Ammon's horn (tissue), 1 donor: ENCODE results near the gene ICAM1.
"Not testable (repeated sequence)": the region's sequence is repeated elsewhere in the genome, so short reads cannot be mapped to it uniquely, and the experiment has no call there.

Source experiments
- DNase-seq: peaks from one replicate; pipeline ENCODE4 v3.0.0-alpha.2; 2016; ENCODE audit warnings: low spot score

Gene ICAM1

DNA sequence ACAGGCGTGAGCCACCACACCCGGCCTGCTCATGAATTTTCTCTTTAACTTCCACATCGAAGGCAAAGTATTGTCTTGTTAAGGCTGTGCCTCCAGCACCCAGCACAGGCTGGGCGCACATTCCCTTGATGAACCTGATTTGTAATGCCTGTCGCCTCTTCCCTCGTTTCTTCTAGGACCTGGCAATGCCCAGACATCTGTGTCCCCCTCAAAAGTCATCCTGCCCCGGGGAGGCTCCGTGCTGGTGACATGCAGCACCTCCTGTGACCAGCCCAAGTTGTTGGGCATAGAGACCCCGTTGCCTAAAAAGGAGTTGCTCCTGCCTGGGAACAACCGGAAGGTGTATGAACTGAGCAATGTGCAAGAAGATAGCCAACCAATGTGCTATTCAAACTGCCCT, 3.7 kb downstream of the ICAM1 start:
- DNase-seq = no peak

DNA sequence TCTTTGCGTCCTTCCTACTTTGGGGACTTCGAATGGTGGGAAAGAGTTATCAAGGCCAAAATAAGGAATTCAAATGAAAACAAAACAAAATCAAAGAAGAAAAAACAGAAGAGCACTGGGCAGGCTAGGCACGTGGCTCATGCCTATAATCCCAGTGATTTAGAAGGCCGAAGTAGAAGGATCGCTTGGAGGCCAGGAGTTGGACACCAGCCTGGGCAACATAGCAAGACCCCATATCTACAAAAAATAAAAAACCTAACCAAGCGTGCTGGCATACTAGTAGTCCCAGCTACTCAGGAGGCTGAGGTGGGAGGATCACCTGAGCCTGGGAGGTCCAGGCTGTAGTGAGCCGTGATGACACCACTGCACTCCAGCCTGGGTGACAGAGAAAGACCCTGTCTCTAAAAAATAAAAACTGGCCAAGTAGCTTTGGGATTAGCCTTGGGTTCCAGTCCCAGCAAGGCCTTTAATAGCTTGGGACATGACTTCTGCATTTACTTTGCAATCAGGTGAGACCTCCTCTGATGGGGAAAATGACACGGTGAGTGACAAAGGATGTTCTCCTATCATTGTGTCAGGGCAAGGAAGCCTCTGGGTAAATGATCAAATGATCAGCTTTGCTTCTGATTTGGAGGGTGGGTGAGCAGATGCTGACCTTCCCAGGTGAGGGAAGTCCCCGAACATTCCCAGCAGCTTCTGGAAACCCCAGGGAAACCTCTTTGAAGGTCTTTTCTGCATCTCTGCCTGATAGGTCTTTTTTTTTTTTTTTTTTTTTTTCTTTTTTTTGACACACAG, 7.1 kb downstream of the ICAM1 start:
- no peak for DNase-seq

DNA sequence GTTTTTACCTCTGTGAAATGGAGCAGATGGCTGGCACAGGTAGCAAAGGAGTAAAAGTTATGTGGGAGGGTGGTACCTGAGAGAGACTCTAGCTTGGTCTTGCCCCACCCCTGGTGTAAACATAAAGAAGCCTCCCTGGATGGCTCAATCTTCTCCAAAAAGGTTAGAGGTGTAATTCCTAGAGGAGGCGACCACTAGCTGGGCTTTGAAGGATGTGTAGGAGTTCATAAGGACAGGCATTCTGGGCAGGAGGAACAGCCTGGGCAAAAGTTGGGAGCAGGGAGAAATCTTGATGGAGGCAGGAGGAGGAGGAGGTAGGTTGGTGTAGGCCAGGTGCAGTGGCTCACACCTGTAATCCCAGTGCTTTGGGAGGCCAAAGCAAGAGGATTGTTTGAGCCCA, 8.0 kb downstream of the ICAM1 start:
- no peak for DNase-seq

DNA sequence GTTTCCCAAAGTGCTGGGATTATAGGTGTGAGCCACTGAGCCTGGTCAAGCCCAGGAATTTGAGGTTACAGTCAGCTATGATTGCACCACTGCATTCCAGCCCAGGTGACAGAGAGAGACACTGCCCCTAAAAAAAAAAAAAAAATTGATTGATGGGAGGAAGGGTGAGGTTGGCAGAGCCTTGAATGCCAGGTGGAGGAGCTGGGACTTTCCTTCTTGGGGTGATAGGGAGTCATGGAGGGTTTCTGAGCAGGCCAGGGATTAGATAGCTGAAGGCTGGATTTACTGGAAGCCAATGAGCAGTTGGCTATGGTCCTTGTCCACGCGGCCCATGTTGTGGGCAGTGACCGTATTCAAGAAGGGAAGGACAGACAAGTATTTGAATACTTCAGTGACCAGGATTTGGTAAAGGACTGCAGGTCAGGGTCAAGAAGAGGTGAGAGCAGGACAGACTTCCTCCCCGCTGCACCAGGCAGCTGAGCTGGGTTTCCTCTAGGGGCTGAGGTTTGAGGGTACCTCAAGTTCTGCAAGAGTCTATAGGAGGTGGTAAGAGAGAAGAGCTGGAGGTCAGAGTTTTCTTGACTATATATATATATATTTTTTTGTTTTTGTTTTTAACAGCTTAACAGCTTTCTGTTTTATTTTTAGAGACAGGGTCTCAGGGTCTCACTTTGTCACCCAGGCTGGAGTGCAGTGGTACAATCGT, 9.0 kb downstream of the ICAM1 start:
- no peak for DNase-seq

DNA sequence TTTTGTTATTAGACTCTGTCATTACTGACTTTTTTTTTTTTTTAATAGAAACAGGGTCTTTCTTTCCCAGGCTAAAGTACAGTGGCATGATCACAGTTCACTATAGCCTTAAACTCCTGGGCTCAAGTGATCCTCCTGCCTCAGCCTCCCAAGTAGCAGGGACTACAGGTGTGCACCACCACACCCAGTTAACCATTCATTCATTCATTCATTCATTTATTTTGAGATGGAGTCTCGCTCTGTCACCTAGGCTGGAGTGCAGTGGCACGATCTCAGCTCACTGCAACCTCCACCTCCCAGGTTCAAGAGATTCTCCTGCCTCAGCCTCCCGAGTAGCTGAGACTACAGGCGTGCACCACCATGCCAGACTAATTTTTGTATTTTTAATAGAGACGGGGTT, 11.1 kb downstream of the ICAM1 start:
- DNase-seq = not testable (repeated sequence)

DNA sequence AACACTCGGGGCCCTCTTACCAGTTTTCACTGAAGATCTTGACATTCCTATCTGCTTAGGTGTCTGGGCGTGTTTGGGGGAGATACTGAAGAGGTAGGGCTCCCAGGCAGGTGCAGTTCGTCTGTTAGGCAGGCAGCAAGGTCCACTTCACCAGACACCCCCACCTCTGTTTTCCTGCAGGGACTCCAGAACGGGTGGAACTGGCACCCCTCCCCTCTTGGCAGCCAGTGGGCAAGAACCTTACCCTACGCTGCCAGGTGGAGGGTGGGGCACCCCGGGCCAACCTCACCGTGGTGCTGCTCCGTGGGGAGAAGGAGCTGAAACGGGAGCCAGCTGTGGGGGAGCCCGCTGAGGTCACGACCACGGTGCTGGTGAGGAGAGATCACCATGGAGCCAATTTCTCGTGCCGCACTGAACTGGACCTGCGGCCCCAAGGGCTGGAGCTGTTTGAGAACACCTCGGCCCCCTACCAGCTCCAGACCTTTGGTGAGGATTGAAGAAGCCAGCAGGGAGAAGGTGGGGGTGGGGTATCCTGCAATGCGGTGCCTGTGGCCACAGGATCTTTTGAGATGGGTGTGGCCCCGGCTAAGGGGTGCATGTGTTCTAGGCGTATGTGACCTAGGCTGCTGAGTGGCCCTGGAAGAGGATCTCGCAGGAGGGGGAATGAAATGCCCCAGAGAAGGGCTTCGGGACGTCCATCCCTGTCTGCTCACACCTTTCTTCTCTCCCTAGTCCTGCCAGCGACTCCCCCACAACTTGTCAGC, 12.6 kb downstream of the ICAM1 start:
- no peak for DNase-seq

DNA sequence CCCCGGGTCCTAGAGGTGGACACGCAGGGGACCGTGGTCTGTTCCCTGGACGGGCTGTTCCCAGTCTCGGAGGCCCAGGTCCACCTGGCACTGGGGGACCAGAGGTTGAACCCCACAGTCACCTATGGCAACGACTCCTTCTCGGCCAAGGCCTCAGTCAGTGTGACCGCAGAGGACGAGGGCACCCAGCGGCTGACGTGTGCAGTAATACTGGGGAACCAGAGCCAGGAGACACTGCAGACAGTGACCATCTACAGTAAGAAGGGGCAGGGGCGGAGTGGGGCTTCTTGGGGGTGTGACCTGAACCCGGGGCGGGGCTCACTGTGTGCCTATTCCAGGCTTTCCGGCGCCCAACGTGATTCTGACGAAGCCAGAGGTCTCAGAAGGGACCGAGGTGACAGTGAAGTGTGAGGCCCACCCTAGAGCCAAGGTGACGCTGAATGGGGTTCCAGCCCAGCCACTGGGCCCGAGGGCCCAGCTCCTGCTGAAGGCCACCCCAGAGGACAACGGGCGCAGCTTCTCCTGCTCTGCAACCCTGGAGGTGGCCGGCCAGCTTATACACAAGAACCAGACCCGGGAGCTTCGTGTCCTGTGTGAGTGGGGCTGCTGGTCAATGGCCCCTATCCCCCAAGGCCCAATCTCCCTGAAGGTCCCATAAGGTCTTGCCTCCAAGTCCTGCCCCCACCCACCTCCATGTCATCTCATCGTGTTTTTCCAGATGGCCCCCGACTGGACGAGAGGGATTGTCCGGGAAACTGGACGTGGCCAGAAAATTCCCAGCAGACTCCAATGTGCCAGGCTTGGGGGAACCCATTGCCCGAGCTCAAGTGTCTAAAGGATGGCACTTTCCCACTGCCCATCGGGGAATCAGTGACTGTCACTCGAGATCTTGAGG, 13.4 kb downstream of the ICAM1 start:
- DNase-seq = no peak

DNA sequence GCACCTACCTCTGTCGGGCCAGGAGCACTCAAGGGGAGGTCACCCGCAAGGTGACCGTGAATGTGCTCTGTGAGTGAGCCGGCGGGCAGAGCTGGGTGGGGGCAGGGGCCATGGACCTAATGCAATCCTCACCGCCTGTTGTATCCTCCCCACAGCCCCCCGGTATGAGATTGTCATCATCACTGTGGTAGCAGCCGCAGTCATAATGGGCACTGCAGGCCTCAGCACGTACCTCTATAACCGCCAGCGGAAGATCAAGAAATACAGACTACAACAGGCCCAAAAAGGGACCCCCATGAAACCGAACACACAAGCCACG, 14.0 kb downstream of the ICAM1 start:
- no peak for DNase-seq

DNA sequence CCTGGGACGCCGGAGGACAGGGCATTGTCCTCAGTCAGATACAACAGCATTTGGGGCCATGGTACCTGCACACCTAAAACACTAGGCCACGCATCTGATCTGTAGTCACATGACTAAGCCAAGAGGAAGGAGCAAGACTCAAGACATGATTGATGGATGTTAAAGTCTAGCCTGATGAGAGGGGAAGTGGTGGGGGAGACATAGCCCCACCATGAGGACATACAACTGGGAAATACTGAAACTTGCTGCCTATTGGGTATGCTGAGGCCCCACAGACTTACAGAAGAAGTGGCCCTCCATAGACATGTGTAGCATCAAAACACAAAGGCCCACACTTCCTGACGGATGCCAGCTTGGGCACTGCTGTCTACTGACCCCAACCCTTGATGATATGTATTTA, 14.5 kb downstream of the ICAM1 start:
- no peak for DNase-seq

DNA sequence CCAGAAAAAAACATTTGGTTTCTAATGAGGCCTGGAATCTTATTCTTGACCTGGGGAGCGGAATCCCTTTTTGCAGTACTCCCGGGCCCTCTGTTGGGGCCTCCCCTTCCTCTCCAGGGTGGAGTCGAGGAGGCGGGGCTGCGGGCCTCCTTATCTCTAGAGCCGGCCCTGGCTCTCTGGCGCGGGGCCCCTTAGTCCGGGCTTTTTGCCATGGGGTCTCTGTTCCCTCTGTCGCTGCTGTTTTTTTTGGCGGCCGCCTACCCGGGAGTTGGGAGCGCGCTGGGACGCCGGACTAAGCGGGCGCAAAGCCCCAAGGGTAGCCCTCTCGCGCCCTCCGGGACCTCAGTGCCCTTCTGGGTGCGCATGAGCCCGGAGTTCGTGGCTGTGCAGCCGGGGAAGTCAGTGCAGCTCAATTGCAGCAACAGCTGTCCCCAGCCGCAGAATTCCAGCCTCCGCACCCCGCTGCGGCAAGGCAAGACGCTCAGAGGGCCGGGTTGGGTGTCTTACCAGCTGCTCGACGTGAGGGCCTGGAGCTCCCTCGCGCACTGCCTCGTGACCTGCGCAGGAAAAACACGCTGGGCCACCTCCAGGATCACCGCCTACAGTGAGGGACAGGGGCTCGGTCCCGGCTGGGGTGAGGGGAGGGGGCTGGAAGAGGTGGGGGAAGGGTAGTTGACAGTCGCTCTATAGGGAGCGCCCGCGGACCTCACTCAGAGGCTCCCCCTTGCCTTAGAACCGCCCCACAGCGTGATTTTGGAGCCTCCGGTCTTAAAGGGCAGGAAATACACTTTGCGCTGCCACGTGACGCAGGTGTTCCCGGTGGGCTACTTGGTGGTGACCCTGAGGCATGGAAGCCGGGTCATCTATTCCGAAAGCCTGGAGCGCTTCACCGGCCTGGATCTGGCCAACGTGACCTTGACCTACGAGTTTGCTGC, 16.1 kb downstream of the ICAM1 start, which contains the start of gene ICAM4:
Gene ICAM4, plus strand, starts transcription at position 153 of the 935 bp plus-strand sequence. Its CDS starts 58 bp downstream, at position 211.
- DNase-seq = no peak

DNA sequence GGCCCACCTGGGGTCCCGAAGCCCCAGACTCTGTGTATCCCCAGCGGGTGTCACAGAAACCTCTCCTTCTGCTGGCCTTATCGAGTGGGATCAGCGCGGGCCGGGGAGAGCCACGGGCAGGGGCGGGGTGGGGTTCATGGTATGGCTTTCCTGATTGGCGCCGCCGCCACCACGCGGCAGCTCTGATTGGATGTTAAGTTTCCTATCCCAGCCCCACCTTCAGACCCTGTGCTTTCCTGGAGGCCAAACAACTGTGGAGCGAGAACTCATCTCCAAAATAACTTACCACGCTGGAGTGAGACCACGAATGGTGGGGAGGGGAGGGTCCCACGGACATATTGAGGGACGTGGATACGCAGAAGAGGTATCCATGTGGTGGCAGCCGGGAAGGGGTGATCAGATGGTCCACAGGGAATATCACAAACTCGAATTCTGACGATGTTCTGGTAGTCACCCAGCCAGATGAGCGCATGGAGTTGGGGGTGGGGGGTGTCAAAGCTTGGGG, 17.8 kb downstream of the ICAM1 start:
- DNase-seq = peak; percentile 51

DNA sequence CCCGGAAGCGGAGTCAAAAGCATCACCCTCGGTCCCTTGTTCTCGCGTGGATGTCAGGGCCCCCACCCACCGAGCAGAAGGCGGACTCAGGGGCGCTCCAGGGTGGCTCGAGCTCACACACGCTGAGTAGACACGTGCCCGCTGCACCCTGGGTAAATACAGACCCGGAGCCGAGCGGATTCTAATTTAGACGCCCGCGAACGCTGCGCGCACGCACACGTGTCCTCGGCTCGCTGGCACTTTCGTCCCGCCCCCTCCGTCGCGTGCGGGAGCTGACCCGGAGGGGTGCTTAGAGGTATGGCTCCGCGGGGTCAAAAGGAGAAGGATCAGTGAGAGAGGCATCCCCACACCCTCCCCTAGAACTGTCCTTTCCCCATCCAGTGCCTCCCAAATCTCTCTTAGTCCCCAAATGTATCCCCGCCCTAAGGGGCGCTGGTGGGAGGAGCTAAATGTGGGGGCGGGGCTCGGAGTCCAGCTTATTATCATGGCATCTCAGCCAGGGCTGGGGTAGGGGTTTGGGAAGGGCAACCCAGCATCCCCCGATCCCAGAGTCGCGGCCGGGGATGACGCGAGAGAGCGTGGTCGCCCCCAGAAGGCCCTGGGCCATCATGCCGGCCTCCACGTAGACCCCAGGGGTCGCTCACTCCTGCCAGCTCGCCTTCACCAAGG, 18.4 kb downstream of the ICAM1 start:
- peak; percentile 38 for DNase-seq

DNA sequence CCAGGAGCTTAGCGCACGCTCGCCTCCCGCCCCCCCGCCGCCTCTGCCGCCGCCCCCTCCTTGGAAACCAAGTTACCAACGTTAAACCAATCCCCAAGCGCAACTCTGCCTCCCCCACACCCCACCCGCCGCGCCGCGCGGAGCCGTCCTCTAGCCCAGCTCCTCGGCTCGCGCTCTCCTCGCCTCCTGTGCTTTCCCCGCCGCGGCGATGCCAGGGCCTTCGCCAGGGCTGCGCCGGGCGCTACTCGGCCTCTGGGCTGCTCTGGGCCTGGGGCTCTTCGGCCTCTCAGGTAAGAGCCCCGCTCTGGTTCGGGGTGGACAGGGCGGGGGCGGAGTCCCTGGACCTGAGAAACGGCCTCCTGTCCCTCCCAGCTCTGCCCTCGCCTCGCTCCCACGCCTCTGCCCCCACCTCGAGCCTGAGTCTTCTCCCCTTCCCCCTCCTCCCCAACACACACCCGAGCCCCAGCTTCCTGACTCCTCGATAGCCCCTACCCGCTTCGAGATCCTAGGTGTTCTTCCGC, 19.0 kb downstream of the ICAM1 start, which contains the start of gene ICAM5:
Gene ICAM5, plus strand, starts transcription at position 117 of the 521 bp plus-strand sequence. Its CDS starts 92 bp downstream, at position 209.
- DNase-seq = peak; percentile 58

DNA sequence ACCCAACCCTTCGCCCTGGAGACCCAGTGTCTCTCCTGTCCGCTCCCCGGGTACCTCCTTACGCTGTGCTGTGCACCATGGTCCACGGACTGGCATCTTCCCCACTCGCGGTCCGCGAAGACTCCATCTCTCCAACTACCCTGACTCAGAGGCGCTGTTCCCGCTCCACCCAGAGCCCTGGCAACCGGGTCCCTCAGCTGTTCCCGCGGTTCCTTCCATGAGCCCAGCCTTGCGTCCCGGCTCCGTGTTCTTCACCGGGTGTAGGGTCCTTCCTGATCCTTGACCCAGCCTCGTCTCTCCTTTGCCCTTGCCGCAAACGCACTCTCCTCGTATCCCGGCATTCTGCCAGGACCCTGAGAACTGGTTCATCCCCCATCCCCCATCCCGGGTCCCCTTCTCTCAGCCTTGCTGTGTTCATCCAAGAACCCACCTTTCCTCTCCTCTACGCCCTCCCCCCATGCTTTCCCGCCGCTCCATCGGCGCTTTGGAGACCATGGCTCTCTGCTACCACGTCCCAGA, 19.5 kb downstream of the ICAM1 start:
- DNase-seq = no peak

DNA sequence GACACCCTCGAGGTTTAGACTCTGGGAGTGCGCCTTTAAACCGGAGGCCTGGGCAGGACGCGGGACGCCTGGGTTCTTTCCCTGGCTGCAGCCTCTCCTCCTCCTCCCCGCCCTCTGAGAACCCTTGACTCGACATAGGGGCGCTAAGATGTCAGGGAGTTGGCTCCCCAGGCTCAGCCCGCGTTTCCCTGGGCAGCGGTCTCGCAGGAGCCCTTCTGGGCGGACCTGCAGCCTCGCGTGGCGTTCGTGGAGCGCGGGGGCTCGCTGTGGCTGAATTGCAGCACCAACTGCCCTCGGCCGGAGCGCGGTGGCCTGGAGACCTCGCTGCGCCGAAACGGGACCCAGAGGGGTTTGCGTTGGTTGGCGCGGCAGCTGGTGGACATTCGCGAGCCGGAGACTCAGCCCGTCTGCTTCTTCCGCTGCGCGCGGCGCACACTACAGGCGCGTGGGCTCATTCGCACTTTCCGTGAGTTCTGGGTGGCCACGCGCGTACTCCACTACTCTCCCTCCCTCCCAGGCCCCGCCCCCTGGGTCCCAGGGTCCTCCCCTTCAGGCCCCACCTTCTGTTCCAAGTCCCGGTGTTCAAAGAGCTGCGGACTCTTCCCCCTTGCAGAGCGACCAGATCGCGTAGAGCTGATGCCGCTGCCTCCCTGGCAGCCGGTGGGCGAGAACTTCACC, 20.1 kb downstream of the ICAM1 start:
- DNase-seq = peak; percentile 61

DNA sequence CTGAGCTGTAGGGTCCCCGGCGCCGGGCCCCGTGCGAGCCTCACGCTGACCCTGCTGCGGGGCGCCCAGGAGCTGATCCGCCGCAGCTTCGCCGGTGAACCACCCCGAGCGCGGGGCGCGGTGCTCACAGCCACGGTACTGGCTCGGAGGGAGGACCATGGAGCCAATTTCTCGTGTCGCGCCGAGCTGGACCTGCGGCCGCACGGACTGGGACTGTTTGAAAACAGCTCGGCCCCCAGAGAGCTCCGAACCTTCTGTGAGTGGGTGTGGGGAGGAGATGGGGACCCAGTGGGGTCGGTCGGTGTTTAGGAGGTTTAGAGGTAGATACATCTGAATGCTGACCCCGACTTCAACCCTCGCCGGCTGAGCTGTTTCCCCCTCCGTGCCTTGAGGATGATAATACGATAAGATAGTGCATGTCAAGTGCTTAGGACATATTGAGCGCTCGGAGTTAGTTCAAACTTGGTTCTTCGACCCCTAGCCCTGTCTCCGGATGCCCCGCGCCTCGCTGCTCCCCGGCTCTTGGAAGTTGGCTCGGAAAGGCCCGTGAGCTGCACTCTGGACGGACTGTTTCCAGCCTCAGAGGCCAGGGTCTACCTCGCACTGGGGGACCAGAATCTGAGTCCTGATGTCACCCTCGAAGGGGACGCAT, 20.8 kb downstream of the ICAM1 start:
- no peak for DNase-seq

DNA sequence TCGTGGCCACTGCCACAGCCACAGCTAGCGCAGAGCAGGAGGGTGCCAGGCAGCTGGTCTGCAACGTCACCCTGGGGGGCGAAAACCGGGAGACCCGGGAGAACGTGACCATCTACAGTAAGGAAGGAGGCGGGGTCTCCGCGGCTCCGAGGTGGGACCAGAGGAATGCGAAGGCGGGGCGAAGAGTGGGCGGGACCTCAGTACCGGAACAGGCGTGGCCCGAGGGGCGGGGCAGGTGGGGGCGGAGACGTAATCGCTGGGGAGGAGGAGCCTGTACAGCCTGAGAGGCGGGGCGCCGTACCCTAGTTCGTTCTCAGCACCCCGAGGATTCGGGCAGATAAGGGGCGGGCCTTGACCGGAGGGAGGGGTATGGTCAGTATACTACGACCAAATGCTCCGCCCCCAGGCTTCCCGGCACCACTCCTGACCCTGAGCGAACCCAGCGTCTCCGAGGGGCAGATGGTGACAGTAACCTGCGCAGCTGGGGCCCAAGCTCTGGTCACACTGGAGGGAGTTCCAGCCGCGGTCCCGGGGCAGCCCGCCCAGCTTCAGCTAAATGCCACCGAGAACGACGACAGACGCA, 21.4 kb downstream of the ICAM1 start:
- peak; percentile 69 for DNase-seq
